PC-3 (cell line): ENCODE measurements around the gene GPR78. TPM values are rescaled to one million over a fixed set of nuclear protein-coding genes. Genes with fewer than 3 reads are reported as not detected.

Experiments used
- ATAC-seq: fragments of 200-7000 bp; cut with Tn5 transposase; 2 replicates; pipeline ENCODE4 v1.9.1; 2020; ENCODE audit warnings: mild to moderate bottlenecking, moderate library complexity
- BruUV-seq: library from RNA; stranded (reverse); fragments of 400-500 nt; replicated peaks from 2 replicates; lab custom pipeline; 2021; lab: Mats Ljungman, UMichigan
- CTCF ChIA-PET: fragments of 300-600 bp; sonication (Branson Sonifier 250); formaldehyde crosslinking; loops from one replicate; lab custom pipeline; 2022; ENCODE audit warnings: antibody characterized with exemption; lab: Charles Lee
- POLR2A ChIA-PET: fragments of 300-600 bp; sonication (Branson Sonifier 250); formaldehyde crosslinking; loops from one replicate; lab custom pipeline; 2022; ENCODE audit warnings: antibody characterized with exemption; ENCODE audit not compliant: unreplicated experiment; lab: Charles Lee
- DNase-seq: peaks from one replicate; pipeline ENCODE4 v3.0.0-alpha.2; 2015
- H2AFZ ChIP-seq: fragments of 300-600 bp; sonication (generic); 2 replicates; pipeline ENCODE4 v1.6.0; 2016; ENCODE audit warnings: antibody characterized with exemption, low read length
- H3F3A ChIP-seq: fragments of 300-600 bp; sonication (generic); one replicate; pipeline ENCODE4 v1.6.0; 2017; ENCODE audit warnings: antibody characterized with exemption, low read length, control low read depth, mild to moderate bottlenecking; ENCODE audit not compliant: unreplicated experiment
- H3K27ac ChIP-seq: fragments of 300-600 bp; sonication (generic); 2 replicates; pipeline ENCODE4 v1.5.1; 2016; ENCODE audit warnings: mild to moderate bottlenecking, low read length
- H3K27me3 ChIP-seq: fragments of 300-600 bp; sonication (generic); 2 replicates; pipeline ENCODE4 v1.6.1; 2016; ENCODE audit warnings: low read length, mixed read lengths
- H3K36me3 ChIP-seq: fragments of 300-600 bp; sonication (generic); 2 replicates; pipeline ENCODE4 v1.6.1; 2016; ENCODE audit warnings: low read depth, mixed run types, low read length, mixed read lengths
- H3K4me1 ChIP-seq: fragments of 300-600 bp; sonication (generic); 2 replicates; pipeline ENCODE4 v1.5.1; 2016; ENCODE audit warnings: low read length; ENCODE audit not compliant: insufficient read depth
- H3K4me2 ChIP-seq: fragments of 300-600 bp; sonication (generic); 2 replicates; pipeline ENCODE4 v1.6.0; 2016; ENCODE audit warnings: low read length
- H3K4me3 ChIP-seq: fragments of 300-600 bp; sonication (generic); 2 replicates; pipeline ENCODE4 v1.5.1; 2016; ENCODE audit warnings: mild to moderate bottlenecking, low read length, mixed read lengths
- H3K79me2 ChIP-seq: fragments of 300-600 bp; sonication (generic); 2 replicates; pipeline ENCODE4 v1.6.1; 2017; ENCODE audit warnings: low read length, mixed read lengths
- H3K9ac ChIP-seq: fragments of 300-600 bp; sonication (generic); 2 replicates; pipeline ENCODE4 v1.6.0; 2016; ENCODE audit warnings: mild to moderate bottlenecking, low read length
- H3K9me2 ChIP-seq: fragments of 300-600 bp; sonication (generic); replicated peaks from 2 replicates; pipeline ENCODE4 v1.6.1; 2016; ENCODE audit warnings: mixed run types, low read length, mixed read lengths
- H3K9me3 ChIP-seq: fragments of 300-600 bp; sonication (generic); 2 replicates; pipeline ENCODE4 v1.6.1; 2016; ENCODE audit warnings: low read length, mixed read lengths
- H4K20me1 ChIP-seq: fragments of 300-600 bp; sonication (generic); 2 replicates; pipeline ENCODE4 v1.6.1; 2016; ENCODE audit warnings: low read length, mixed read lengths
- CTCF ChIP-seq: fragments of 300-600 bp; sonication (generic); conservative IDR thresholded peaks from 2 replicates; pipeline ENCODE4 v1.5.1; 2017; ENCODE audit warnings: antibody characterized with exemption, low read depth, mild to moderate bottlenecking, low read length
- EZH2 ChIP-seq: fragments of 300-600 bp; sonication (generic); IDR thresholded peaks from one replicate; pipeline ENCODE4 v1.6.1; 2017; ENCODE audit warnings: antibody characterized with exemption, mild to moderate bottlenecking, low read length; ENCODE audit not compliant: unreplicated experiment
- EZH2phosphoT487 ChIP-seq: fragments of 300-600 bp; sonication (generic); IDR thresholded peaks from 2 replicates; pipeline ENCODE4 v1.6.1; 2018; ENCODE audit warnings: mild to moderate bottlenecking, antibody characterized with exemption, low read length, borderline replicate concordance
- intact Hi-C: fragments of 100-400 bp; cut with micrococcal nuclease; formaldehyde crosslinking; loops from 2 replicates; pipeline ENCODE4 v1.9.0; 2023
- total RNA-seq: library from RNA; depleted of rRNA; stranded (reverse); fragments of >200 nt; gene quantifications from 2 replicates; pipeline ENCODE4 v1.2.3, GENCODE V29; 2014

GPR78 gene
- total RNA-seq, 1 experiment from 2014 or later, result 2.0 TPM

- no peak for ATAC-seq
Measured at GRCh38 chr4:8587469-8588195, 7.4 kb downstream of the GPR78 start.

GRCh38 chr4:8588196-8588470 lies 7.9 kb downstream of the GPR78 start:
- intact Hi-C loops, result no loop called here
- BruUV-seq, result no TSS peak

More at GRCh38 chr4:8587469-8588195, 7.4 kb downstream of the GPR78 start:
- Histone ChIP-seq H3K27ac (no peak overlapping the region), H3K9me2 (no peaks in the 10 kb centered on the region), H3K4me3 (no peak overlapping the region), H3K27me3 (no peaks in the 10 kb centered on the region), H3K36me3 (no peaks in the 10 kb centered on the region), H3K9ac (no peak overlapping the region), H3K4me2 (no peak overlapping the region), H3K79me2 (no peaks in the 10 kb centered on the region), H3K4me1 (no peaks in the 10 kb centered on the region), H3K9me3 (no peaks in the 10 kb centered on the region), H2AFZ (no peak overlapping the region), H4K20me1 (no peaks in the 10 kb centered on the region), H3F3A (no peaks in the 10 kb centered on the region)
- TF ChIP-seq CTCF, result no peak
- TF ChIP-seq EZH2, result no peak
- no peak for TF ChIP-seq EZH2phosphoT487
- ChIA-PET POLR2A (no interaction called here), CTCF (no interaction called here)
- BruUV-seq, result no TSS peak
- intact Hi-C loops, result no loop called here
- DNase-seq, result no peak

More at GRCh38 chr4:8588196-8588470, 7.9 kb downstream of the GPR78 start:
- H3K4me2 ChIP-seq, result no peak overlapping the region
- no peak overlapping the region for H3K27ac ChIP-seq
- H3K27me3 ChIP-seq, result no peaks in the 10 kb centered on the region
- no peaks in the 10 kb centered on the region for H3K9me3 ChIP-seq
- H3K9ac ChIP-seq, result no peak overlapping the region
- no peaks in the 10 kb centered on the region for H3K36me3 ChIP-seq
- 0 out of 2 replicates have a peak, but pooled peaks cover 4% of the 10 kb centered on the region for H3K79me2 ChIP-seq
- TF ChIP-seq EZH2phosphoT487, result no peak
- TF ChIP-seq CTCF, result no peak
- no peak for TF ChIP-seq EZH2
- ATAC-seq (no peak), DNase-seq (no peak)
- no peaks in the 10 kb centered on the region for H3K4me1 ChIP-seq
- no peaks in the 10 kb centered on the region for H3K9me2 ChIP-seq
- H3K4me3 ChIP-seq, result no peak overlapping the region
- ChIA-PET CTCF (no interaction called here), POLR2A (no interaction called here)
- no peak overlapping the region for H2AFZ ChIP-seq
- H3F3A ChIP-seq, result no peaks in the 10 kb centered on the region
- H4K20me1 ChIP-seq, result no peaks in the 10 kb centered on the region
